HUDEP-2 (cell line): ENCODE results near the gene MTARC2.

Experiments
- DNase-seq, 76 experiments: peaks; one replicate each; lab custom pipeline; 2025; ENCODE audit not compliant: unreplicated experiment in 76 of 76; lab: John Stamatoyannopoulos, UW

Gene MTARC2

GRCh38 chr1:220797044-220797443, 48.9 kb downstream of the MTARC2 start:
- DNase-seq = no peak

DNA sequence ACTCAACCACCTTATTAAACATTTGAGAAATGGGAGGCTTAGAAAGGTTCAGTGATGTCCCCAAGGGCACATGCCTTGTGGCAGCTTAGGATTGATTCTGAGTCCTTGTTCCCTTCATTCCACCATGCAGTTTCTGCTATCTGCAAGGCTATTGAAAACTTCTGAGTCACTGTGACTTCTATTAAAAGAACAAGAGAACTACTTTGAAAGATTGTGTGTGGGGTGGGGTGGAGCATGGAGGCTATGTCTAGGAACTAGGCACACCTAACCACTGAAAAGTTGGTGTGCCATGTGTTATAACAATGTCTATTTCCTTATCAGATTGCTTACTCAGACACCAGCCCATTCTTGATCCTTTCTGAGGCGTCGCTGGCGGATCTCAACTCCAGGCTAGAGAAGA, 49.4 kb downstream of the MTARC2 start:
- no peak for DNase-seq

DNA sequence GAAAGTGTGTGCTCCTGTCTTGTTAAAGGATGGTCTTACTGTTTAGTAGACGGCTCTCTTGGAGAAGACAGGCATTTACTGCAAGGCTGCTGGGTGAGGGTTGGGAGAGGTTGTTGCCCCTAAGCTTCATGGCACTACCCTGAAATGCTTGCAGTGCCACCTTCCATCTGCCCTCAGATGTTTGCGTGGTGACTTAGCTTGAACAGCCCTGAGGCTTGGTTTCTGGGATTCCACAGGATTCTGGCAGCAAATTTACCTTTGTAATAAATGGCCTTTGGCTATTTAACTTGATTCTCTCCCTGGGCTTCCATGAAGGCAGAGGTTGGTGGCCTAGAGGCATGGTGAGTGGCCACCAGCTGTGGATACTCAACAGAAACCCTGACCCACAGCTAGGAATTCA, 50.2 kb downstream of the MTARC2 start:
- DNase-seq = no peak

GRCh38 chr1:220800262-220800661, 52.1 kb downstream of the MTARC2 start:
- no peak for DNase-seq

GRCh38 chr1:220803401-220804201, 55.5 kb downstream of the MTARC2 start:
- peak in 18 of 76 experiments; percentile 1 to 35 (median 12) for DNase-seq

GRCh38 chr1:220804202-220804586, 56.1 kb downstream of the MTARC2 start:
- DNase-seq = no peak

GRCh38 chr1:220806408-220806807, 58.3 kb downstream of the MTARC2 start:
- DNase-seq = no peak

DNA sequence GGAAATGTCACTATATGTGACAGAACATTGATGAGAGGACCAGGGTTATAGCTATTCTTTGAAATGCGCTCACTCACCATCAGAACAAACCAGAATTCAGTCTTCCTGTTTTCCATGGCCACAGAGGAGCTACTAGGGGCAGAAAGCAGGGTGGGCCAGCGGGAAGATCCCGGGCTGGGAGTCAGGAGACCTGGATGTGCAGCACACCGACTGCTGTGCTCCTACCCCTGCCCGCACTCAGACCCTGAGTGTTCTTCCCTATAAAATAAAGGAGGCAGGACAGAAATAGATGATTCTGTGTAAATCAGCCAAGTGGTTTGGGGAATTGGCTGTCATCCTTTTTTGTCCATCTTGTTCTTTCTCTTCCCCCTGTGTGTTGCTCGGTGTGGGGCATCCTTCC, 59.6 kb downstream of the MTARC2 start:
- DNase-seq = no peak

- DNase-seq = no peak
Measured at GRCh38 chr1:220808345-220809186, 60.4 kb downstream of the MTARC2 start.

- no peak for DNase-seq
Measured at GRCh38 chr1:220809187-220809550, 61.0 kb downstream of the MTARC2 start.

GRCh38 chr1:220809704-220810103, 61.6 kb downstream of the MTARC2 start:
- no peak for DNase-seq

GRCh38 chr1:220810179-220810653, 62.1 kb downstream of the MTARC2 start:
- DNase-seq = peak in 65 of 76 experiments; percentile 2 to 69 (median 37)

DNA sequence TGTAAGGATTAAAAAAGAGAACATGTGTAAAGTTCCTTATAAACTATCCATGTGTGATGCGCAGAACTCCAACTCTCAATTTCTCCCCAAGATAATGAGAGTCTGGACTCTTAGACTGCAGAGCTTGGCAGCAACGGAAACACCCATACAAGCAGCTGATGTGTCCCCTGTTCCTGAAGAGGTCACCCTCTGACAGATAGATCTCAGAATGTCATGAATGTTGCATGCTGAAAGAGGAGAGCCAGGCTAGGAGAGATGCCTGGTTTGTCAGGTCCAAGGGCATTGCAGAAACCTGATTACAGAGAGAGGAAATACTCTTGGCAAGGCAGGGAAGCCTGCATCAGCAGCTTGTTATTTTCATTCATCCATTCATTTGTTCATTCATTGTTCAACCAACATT, 62.8 kb downstream of the MTARC2 start:
- DNase-seq = no peak

- no peak for DNase-seq
Measured at GRCh38 chr1:220811695-220812094, 63.6 kb downstream of the MTARC2 start.

DNA sequence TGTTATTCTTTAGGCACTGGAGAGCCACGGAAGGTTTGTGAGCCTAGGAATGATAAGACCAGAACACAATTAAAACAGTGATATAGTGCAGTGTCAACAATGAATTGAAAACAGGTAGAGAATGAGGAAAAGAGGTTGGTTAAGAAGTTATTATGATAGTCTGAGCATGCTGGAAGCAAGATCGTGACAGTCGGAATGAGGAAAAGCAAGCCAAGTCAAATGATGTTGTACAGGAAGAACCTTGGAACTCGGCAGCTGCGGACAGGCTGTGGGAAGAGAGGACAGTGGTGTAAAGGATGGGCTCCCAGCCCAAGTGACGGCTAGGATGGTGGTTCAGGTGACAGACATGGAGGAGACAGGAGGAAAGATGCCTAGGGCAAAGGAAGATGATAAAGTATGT, 64.2 kb downstream of the MTARC2 start:
- DNase-seq = no peak

- DNase-seq = peak in 3 of 76 experiments; percentile 8 to 22 (median 12)
Measured at GRCh38 chr1:220813013-220813412, 64.9 kb downstream of the MTARC2 start.

DNA sequence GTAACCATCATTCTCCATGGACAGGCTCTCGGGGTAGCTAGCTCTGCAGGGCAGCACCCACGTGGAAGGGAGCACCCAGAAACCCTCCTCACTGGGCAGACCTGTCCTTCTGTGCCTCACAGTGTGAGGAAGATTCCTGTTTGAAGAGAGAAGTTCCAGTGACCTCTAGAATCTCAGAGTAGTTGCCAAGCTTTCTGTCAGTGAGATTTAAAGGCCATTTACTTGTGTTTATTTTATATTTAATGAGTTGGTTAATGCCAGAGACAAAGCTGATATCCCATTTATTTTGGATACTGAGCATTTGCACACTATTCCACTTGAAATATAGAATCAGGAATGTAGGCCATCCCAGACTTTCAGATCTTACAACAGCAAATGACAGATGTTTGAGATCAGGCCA, 67.3 kb downstream of the MTARC2 start:
- DNase-seq = no peak

GRCh38 chr1:220817907-220818306, 69.8 kb downstream of the MTARC2 start:
- no peak for DNase-seq

- no peak for DNase-seq
Measured at GRCh38 chr1:220818421-220819173, 70.5 kb downstream of the MTARC2 start.

DNA sequence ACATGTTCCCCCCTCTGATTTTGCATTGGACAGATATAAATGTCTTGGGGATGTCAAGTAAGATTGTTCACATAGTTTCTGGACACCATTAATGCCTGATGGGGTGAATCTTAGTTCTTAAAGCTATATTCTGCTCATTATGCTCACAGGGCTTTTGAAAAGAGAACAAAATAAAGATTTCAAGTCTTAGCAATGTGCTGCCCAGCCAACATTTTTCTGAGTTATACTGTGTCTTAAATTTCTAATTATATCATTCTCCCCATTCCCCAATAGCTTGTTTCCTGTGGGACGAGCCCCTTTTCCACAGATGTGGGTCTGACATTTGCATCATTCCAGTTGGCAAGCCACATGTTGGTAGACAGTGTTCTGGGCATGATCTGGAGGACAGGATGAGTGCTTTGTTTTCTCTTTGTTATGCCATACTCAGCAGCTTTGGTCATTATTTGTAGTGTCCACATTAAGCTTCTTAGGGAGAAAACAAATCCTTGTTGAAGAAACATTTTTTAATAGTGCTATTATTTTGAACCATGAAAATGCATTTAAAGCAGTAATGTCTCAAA, 71.4 kb downstream of the MTARC2 start:
- DNase-seq = no peak
